Choroid plexus epithelial cell (primary cell): ENCODE data around the gene NKX2-4.
"Not testable (repeated sequence)": the region's sequence is repeated elsewhere in the genome, so short reads cannot be mapped to it uniquely, and the experiment has no call there.

Experiments
- DNase-seq: peaks from one replicate; pipeline ENCODE4 v3.0.0-alpha.2; 2010; ENCODE audit warnings: low read depth
- H3K4me3 ChIP-seq: 2 replicates; pipeline ENCODE4 v1.5.1; 2011; ENCODE audit warnings: low read depth, mild to moderate bottlenecking, control low read depth, low read length, moderate library complexity
- CTCF ChIP-seq: conservative IDR thresholded peaks from 2 replicates; pipeline ENCODE4 v1.5.1; 2011; ENCODE audit warnings: low read depth, mild to moderate bottlenecking, control low read depth, inconsistent platforms, low read length, moderate library complexity

NKX2-4 gene

GRCh38 chr20:21430020-21430419, 32.7 kb upstream of the NKX2-4 start:
- DNase-seq: no peak
- no peak overlapping the region for H3K4me3 ChIP-seq
- TF ChIP-seq CTCF: no peak

DNA sequence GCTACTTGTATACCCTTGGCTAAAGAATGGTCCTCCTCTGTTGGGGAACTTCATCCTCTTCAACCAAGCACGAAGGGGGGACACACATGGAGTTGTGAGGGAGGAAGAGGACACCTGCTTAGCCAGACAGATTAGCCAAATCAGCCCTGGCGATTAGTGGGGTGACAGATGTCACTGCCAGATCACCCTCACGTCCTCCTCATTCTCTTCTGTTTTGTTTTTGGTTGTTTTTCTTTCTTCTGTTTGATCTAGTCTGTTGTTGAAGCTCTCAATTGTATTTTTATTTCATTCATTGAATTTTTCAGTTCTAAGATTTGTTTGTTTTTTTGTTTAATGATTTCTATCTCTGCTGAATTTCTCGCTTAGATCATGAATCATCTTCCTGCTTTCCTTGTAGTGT, 27.5 kb upstream of the NKX2-4 start:
- no peak for DNase-seq
- H3K4me3 ChIP-seq: no peak overlapping the region
- no peak for TF ChIP-seq CTCF

DNA sequence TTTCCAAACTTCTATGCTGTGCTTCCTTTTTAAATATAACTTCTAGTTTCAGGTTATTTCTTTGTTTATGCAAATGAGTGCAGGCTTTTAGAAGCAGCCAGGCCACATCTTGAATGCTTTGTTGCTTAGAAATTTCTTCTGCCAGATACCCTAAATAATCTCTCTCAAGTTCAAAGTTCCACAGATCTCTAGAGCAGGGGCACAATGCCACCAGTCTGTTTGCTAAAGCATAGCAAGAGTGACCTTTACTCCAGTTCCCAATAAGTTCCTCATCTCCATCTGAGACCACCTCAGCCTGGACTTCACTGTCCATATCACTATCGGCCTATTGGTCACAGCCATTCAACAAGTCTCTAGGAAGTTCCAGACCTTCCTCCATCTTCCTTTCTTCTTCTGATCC, 26.4 kb upstream of the NKX2-4 start:
- DNase-seq, H3K4me3 ChIP-seq: not testable (repeated sequence)

DNA sequence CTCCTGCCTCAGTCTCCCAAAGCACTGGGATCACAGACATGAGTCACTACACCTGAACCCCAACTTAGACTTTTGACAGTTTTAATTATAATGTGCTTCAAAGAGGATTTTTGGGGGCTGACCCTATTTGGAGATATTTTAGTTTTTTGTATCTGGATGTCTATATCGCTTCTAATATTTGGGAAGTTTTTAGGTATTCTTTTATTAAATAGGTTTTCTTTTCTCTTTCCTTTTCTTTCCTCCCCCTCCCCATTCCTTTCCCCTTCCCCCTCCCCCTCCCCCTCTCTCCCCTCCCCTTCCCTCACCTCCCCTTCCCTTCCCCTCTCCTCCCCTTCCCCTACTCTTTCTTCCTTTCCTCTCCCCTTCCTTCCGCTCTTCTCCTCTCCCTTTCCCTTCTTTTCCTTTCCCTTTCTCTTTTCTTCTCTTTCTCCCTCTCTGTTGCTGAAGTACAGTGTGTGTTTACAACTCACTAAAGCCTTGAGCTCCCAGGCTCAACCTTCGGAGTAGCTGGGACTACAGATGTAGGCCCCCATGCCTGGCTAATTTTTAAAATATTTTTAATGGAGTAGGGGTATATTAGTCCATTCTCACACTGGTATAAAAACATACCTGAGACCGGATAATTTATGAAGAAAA, 24.4 kb upstream of the NKX2-4 start:
- no peak for TF ChIP-seq CTCF
- DNase-seq: no peak
- no peak overlapping the region for H3K4me3 ChIP-seq

DNA sequence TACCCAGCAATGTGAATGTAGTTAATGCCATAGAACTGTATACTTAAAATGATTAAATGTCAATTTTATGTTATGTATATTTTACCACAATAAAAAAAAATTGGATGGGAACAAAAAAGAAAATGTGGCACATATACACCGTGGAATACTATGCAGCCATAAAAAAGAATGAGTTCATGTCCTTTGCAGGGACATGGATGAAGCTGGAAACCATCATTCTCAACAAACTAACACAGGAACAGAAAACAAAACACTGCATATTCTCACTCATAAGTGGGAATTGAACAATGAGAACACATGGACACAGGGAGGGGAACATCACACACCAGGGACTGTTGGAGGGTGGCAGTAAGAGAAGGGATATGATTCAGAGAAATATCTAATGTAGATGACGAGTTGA, 21.8 kb upstream of the NKX2-4 start:
- not testable (repeated sequence) for H3K4me3 ChIP-seq, DNase-seq

DNA sequence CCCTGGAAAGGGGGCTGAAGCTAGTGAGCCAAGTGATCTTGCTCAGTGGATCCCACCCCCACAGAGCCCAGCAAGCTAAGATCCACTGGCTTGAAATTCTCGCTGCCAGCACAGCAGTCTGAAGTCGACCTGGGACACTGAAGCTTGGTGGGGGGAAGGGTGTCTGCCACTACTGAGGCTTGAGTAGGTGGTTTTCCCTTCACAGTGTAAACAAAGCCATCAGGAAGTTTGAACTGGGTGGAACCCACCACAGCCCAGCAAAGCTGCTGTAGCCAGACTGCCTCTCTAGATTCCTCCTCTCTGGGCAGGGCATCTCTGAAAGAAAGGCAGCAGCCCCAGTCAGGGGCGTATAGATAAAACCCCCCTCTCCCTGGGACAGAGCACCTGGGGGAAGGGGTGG, 16.7 kb upstream of the NKX2-4 start:
- not testable (repeated sequence) for DNase-seq

GRCh38 chr20:21411725-21412124, 14.4 kb upstream of the NKX2-4 start:
- no peak for DNase-seq
- H3K4me3 ChIP-seq: no peak overlapping the region
- no peak for TF ChIP-seq CTCF

More for the DNA sequence above, 16.7 kb upstream of the NKX2-4 start:
- H3K4me3 ChIP-seq: not testable (repeated sequence)

DNA sequence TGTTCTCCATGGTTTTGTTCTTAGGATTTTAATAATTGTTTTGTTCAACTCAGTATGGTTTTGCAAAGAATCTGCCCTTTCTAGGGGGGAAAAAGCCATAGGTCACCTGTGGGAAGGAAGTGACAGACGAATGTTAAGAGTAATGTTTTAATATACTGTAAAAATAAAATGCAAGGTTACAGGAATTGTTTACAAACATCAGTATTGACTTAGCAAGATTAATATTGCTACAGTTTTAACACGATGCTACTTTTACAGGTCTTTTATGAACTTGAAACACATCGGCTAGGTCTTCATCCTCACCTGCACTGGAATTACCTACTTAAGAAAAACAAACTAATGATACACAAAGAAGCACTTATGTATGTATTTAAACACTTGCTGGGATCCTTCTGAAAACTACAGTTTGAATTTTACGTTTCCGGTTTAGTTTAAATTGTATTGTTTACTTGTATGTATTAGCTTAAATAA, 1.7 kb upstream of the NKX2-4 start:
- no peak for DNase-seq
- TF ChIP-seq CTCF: no peak
- H3K4me3 ChIP-seq: no peak overlapping the region
